ENCODE data around the gene ZNF516.

ZNF516 gene

GRCh38 chr18:76437011-76437410 lies 58.0 kb downstream of the ZNF516 start:
- TF ChIP-seq CTCF (conservative IDR thresholded peaks at IDR 0.05; ENCODE audit: low read length) = no peak
- H3K4me3 ChIP-seq (ENCODE audit: low read length) = no peak overlapping the region
- no peak for DNase-seq (ENCODE audit: low read depth)

- no peak for TF ChIP-seq CTCF (conservative IDR thresholded peaks at IDR 0.05; ENCODE audit: low read length)
- no peak overlapping the region for H3K4me3 ChIP-seq (ENCODE audit: low read length)
- no peak for DNase-seq (ENCODE audit: low read depth)
Measured at GRCh38 chr18:76436342-76436741, 58.7 kb downstream of the ZNF516 start.

- H3K4me3 ChIP-seq (ENCODE audit: low read length) = no peak overlapping the region
- no peak for TF ChIP-seq CTCF (conservative IDR thresholded peaks at IDR 0.05; ENCODE audit: low read length)
- DNase-seq (ENCODE audit: low read depth) = no peak
Measured at GRCh38 chr18:76435316-76435989, 59.6 kb downstream of the ZNF516 start.

GRCh38 chr18:76434452-76434851 lies 60.6 kb downstream of the ZNF516 start:
- H3K4me3 ChIP-seq (ENCODE audit: low read length) = no peak overlapping the region
- no peak for TF ChIP-seq CTCF (conservative IDR thresholded peaks at IDR 0.05; ENCODE audit: low read length)

GRCh38 chr18:76433788-76434187 lies 61.3 kb downstream of the ZNF516 start:
- DNase-seq (ENCODE audit: low read depth) = no peak
- TF ChIP-seq CTCF (conservative IDR thresholded peaks at IDR 0.05; ENCODE audit: low read length) = no peak
- no peak overlapping the region for H3K4me3 ChIP-seq (ENCODE audit: low read length)

More at GRCh38 chr18:76434452-76434851, 60.6 kb downstream of the ZNF516 start:
- DNase-seq (ENCODE audit: low read depth) = no peak

GRCh38 chr18:76432970-76433767 lies 61.9 kb downstream of the ZNF516 start:
- no peak for DNase-seq (ENCODE audit: low read depth)
- TF ChIP-seq CTCF (conservative IDR thresholded peaks at IDR 0.05; ENCODE audit: low read length) = no peak
- no peak overlapping the region for H3K4me3 ChIP-seq (ENCODE audit: low read length)

GRCh38 chr18:76432274-76432755 lies 62.7 kb downstream of the ZNF516 start:
- TF ChIP-seq CTCF (conservative IDR thresholded peaks at IDR 0.05; ENCODE audit: low read length) = no peak
- no peak for DNase-seq (ENCODE audit: low read depth)
- no peak overlapping the region for H3K4me3 ChIP-seq (ENCODE audit: low read length)
